HG02798 (cell line): ENCODE data around the gene B4GALT5.

ENCODE experiments used
- ATAC-seq: cut with Tn5 transposase; IDR thresholded peaks from one replicate; pipeline ENCODE4 v1.9.1; 2021; ENCODE audit warnings: mild to moderate bottlenecking; ENCODE audit not compliant: unreplicated experiment, poor library complexity

Gene B4GALT5

DNA sequence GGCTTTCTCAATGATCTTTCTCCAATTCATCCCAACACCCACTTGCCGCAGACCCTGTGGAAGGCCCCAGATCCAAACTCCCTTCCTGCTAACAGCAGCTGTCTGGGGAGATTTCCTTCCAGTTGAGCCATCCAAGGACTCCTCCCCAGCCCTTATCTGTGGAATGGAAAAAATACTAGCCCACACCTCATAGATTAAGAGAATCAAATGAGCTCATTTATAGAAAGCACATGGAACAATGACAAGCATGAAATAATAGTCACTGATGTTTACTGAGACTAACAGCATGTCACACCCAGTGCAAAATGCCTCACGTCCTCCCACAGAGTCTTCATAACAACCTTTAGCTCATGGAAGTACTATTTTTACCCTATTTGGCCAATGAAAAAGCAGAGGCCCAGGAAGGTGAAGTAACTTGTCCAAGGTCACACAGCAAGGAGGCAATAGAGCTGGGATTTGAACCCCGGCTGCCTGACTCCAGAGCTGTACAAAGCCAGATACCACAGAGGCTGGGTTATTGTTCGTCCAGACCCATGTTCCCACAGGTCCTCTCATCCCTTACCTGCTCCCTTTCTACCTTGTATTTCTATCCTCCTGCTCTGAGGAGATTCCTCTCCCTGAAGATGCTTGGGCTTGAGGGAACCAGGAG is 122.3 kb downstream of the B4GALT5 start:
- ATAC-seq, result no peak

DNA sequence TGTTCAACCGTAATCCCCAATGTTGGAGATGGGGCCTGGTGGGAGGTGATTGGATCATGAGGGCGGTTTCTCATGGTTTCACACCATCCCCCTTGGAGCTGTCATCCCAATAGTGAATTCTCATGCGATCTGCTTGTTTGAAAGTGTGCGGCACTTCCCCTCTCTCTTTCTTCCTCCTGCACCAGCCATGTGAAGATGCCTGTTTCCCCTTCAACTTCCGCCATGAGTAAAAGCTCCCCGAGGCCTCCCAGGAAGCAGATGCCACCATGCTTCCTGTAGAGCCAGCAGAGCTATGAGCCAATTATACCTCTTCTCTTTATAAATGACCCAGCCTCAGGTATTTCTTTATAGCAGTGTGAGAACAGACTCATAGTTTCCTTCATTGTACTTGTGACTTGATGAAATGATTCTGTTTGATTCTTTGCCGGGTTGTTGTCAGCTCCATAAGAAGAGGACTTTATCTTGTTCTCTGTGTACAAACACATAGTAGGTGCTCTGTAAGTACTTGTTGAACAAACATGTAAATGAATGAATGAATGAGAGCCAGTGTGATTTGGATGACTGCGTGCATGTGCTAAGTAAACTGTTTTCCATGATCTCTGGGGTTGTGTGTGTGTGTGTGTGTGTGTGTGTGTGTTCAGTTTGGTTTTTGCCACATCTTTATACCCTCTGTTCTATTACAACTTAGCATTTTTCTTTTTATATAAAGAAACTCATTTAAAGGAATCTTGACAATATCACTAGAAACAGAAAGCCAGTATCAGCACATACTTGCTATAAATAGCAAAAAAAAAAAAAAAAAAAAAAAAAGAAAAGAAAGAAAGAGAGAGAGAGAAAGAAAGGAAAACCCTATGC is 123.3 kb downstream of the B4GALT5 start:
- ATAC-seq, result no peak

DNA sequence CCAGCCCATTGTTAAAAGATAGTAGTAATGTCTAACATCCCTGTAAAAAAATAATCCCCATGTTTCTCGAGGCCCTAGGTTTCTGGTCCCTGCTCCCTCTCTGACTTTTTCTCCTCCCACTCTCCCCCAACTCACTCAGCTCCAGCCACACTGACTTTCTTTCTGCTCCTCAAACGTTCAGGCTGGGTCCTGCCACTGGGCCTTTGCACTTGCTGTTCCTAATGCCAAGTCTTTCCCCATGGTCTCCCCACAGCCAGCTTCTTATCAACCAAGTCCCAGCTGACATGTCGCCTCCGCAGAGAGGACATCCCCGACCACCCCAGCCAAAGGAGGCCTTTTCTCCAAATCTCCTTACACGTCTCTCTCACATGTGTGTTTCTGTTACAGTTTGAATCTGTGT is 123.9 kb downstream of the B4GALT5 start:
- ATAC-seq, result no peak

DNA sequence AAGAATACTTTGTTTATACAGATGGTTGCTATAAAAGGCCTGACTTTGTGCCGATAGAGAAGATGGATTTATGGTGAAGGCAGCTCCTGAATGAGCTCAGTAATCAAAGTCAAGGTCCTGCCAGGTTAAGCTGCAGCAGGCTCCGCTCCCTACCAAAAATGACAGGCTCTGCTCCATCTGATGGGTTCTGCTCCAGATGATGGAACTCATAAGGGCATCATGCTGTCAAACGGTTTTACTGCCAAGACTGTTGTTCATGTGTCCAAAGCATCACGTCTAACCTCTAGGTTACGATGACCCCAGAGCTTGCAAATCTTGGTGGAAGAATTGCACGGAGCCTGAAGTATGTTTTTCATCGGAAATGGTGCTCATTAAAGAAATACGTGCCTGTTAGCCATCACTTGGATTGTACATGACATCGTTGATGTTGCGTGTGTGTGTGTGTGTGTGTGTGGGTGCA is 126.5 kb downstream of the B4GALT5 start:
- no peak for ATAC-seq

DNA sequence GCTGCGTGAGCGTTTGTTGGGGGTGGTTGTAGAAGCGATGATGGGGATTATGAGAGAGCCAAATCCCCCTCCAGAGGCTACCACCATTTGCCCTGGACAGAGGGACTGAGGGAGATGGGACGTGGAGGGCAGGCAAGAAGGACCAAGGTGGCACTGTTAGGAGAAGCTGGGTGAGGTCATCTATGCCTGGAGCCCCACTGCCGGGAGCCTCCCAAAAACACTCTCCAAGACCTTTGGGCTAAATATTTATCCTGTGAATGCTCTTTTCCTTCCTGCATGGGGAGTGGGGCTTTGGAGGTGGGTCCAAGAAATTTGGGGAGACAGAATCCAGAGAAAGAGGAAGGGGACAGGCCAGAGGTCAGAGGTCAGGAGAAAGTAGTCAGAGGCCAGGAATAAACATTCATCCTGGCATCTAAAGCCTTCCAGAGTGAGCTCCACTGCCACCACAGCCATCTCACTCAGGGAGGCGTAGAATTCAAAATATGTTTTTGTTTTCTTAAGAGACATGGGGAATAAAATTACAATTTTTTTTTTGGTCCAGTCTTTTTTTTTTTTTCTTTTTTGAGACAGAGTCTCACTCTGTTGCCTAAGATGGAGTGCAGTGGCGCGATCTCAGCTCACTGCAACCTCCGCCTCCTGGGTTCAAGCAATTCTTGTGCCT is 128.0 kb downstream of the B4GALT5 start:
- ATAC-seq, result no peak

DNA sequence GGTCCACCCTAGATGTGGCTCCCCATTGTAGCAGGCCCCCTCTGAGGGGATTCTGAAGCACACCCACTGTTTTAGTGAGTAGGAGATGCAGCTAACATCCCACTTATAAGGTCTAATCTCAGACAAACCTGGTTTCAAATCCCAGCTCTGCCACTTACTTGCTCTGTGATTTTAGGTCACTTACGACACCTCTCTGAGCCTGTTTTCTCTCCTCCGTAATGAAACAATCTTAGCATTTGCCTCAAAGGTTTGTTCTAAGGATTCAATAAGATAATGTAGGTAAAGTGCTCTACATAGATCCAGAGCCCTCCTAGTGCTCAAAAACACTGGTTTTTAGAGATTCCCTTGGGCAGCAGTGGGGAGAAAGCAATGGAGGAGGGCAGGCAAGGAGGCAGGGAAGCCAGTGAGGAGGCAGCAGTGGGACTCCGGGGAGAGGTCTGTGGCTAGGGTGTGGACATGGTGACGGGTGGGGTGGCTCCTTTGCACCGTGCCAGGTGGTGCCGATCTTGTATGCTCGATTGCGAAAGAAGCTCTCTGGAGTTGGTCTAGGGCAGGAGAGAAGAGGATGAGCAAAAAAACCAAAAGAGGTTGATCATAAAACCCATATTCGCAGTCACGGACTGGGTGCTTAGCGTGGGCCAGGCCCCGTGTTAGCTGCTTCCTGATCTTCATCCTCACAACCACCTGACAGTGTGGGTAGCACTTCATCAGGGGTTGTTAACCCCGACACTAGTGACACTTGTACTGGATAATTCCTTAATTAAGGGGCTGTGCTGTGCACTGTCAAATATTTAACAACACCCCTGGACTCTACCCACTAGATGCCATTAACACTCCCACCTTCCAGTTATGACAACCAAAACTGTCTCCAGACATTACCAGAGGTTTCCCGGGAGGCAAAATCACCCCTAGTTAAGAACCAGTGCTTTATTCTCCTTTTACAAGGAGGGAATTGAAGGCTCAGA is 129.0 kb downstream of the B4GALT5 start:
- ATAC-seq, result no peak

DNA sequence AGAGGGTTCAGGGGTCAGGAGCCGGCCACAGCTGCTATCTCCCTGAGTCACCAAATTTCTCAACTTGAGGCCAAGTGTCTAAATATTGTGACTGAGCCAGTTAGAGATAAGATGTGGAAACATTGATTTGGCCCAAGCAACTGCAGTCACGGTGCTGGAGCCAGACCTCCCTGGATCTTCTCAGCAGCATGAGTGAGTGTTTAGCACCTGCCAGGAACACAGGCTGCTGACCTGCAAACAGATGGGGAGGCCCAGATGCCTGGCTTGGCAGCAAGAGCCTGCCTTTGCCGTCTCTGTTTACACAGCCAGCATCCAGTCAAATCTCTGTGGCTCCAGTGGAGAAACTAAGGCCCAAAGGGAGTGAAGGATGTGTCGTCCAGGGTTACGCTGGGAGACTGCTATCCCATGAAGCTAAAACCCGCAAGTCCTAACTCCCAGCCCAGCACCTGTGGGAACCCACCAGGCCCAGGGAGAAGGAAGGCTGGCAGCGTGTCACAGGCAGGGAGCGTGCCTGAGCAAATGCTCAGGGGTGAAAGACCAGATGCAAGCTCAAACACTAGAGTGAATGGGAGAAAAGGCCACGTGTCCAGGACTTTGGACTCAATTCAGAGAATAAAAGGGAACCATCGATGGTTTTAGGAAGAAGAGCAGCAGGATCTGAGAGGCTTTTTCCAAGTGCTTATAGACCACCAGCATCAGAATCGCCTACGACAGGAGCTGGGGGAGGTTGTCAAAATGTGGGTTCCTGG is 129.8 kb downstream of the B4GALT5 start:
- no peak for ATAC-seq

DNA sequence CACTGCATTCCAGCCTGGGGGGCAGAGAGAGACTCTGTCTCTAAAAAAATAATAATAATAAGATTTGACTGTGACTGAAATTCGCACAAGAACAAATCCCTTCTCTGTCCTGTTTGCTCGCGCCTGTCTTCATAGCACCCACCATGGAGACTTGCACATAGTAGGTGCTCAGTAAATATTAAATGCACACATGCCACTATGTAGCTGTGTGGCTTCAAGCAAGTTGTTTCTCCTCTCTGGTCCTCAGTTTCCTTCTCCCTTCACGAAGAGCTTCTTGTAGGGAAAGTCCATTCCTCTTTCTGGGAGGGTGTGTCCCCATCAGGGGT is 130.4 kb downstream of the B4GALT5 start:
- ATAC-seq, result no peak
